Thyroid gland (tissue), 4 donors: ENCODE results near the gene JMJD1C.

Experiments
- POLR2A ChIP-seq, 2 donors: fragments of 450-650 bp; IDR thresholded peaks; one replicate each; pipeline ENCODE4 v1.6.1; 2017; ENCODE audit warnings: antibody characterized with exemption in 2 of 2, mild to moderate bottlenecking in 2 of 2, moderate library complexity in 1 of 2
- TF ChIP-seq, protein P1 (sequence below), 6 experiments: fragments of 200-600 bp in 3 of 6; fragments of 450-650 bp in 3 of 6; sonication (generic) in 3 of 6; IDR thresholded peaks; one replicate each; pipeline ENCODE4 v1.5.1; 2016 to 2019; ENCODE audit warnings: antibody characterized with exemption in 6 of 6, mild to moderate bottlenecking in 2 of 6, inconsistent platforms in 1 of 6, moderate library complexity in 1 of 6

DNA sequence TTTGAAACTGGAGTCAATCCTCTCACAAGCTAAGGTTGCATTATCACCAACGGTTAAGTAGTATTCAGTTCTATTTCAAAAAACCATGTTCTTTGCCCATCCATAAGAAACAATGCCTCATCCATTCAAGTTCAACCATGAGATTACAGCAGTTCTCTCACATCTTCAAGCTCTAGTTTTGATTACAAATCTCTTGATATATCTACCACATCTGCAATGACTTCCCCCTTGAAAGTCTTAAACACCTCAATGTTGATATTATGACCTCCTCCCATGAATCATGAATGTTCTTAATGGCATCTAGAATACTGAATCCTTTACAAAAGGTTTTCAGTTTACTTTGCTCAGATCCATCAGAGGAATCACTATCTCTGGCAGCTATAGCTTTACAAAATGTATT, 81.8 kb downstream of the JMJD1C start:
- no peak for TF ChIP-seq POLR2A (IDR thresholded peaks at IDR 0.05)
- TF ChIP-seq, protein P1, sequence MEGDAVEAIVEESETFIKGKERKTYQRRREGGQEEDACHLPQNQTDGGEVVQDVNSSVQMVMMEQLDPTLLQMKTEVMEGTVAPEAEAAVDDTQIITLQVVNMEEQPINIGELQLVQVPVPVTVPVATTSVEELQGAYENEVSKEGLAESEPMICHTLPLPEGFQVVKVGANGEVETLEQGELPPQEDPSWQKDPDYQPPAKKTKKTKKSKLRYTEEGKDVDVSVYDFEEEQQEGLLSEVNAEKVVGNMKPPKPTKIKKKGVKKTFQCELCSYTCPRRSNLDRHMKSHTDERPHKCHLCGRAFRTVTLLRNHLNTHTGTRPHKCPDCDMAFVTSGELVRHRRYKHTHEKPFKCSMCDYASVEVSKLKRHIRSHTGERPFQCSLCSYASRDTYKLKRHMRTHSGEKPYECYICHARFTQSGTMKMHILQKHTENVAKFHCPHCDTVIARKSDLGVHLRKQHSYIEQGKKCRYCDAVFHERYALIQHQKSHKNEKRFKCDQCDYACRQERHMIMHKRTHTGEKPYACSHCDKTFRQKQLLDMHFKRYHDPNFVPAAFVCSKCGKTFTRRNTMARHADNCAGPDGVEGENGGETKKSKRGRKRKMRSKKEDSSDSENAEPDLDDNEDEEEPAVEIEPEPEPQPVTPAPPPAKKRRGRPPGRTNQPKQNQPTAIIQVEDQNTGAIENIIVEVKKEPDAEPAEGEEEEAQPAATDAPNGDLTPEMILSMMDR (IDR thresholded peaks at IDR 0.05) = no peak
